Measurements from ENCODE around the gene ITGA11. TPM values are rescaled to one million over a fixed set of nuclear protein-coding genes. Genes with fewer than 3 reads are reported as not detected.

The ITGA11 gene
- total RNA-seq, 1 donor from 2014 or later, result 2.3 TPM

GRCh38 chr15:68418611-68419161, 13.3 kb downstream of the ITGA11 start:
- Mint-ChIP-seq H3K27ac (no peak overlapping the region), H3K27me3 (ENCODE audit: low read depth) (peaks cover 2% of the 10 kb centered on the region), H3K4me3 (ENCODE audit: low read depth) (no peak overlapping the region), H3K36me3 (ENCODE audit: low read depth) (no peaks in the 10 kb centered on the region), H3K9me3 (no peaks in the 10 kb centered on the region), H3K4me1 (ENCODE audit: low read depth) (no peaks in the 10 kb centered on the region)
- DNase-seq (ENCODE audit: low spot score), result no peak
- intact Hi-C loops (cut with micrococcal nuclease), result no loop called here

GRCh38 chr15:68417897-68418296, 14.1 kb downstream of the ITGA11 start:
- H3K9me3 Mint-ChIP-seq, result no peaks in the 10 kb centered on the region
- no peaks in the 10 kb centered on the region for H3K4me1 Mint-ChIP-seq (ENCODE audit: low read depth)
- no peak overlapping the region for H3K4me3 Mint-ChIP-seq (ENCODE audit: low read depth)
- peaks cover 2% of the 10 kb centered on the region for H3K27me3 Mint-ChIP-seq (ENCODE audit: low read depth)
- intact Hi-C loops (cut with micrococcal nuclease), result no loop called here
- H3K36me3 Mint-ChIP-seq (ENCODE audit: low read depth), result no peaks in the 10 kb centered on the region
- no peak overlapping the region for H3K27ac Mint-ChIP-seq
- no peak for DNase-seq (ENCODE audit: low spot score)

- no peak overlapping the region for H3K4me3 Mint-ChIP-seq (ENCODE audit: low read depth)
These were observed 14.9 kb downstream of the ITGA11 start for GRCh38 chr15:68417051-68417450.

GRCh38 chr15:68416158-68416535, 15.8 kb downstream of the ITGA11 start:
- Mint-ChIP-seq H3K4me1 (ENCODE audit: low read depth) (no peaks in the 10 kb centered on the region), H3K4me3 (ENCODE audit: low read depth) (no peak overlapping the region), H3K36me3 (ENCODE audit: low read depth) (no peaks in the 10 kb centered on the region), H3K27me3 (ENCODE audit: low read depth) (peaks cover 2% of the 10 kb centered on the region), H3K27ac (no peak overlapping the region), H3K9me3 (no peaks in the 10 kb centered on the region)
- no peak for DNase-seq (ENCODE audit: low spot score)
- intact Hi-C loops (cut with micrococcal nuclease), result no loop called here

More at GRCh38 chr15:68417051-68417450, 14.9 kb downstream of the ITGA11 start:
- Mint-ChIP-seq H3K36me3 (ENCODE audit: low read depth) (no peaks in the 10 kb centered on the region), H3K27ac (no peak overlapping the region), H3K27me3 (ENCODE audit: low read depth) (peaks cover 2% of the 10 kb centered on the region), H3K9me3 (no peaks in the 10 kb centered on the region), H3K4me1 (ENCODE audit: low read depth) (no peaks in the 10 kb centered on the region)
- intact Hi-C loops (cut with micrococcal nuclease), result no loop called here
- DNase-seq (ENCODE audit: low spot score), result no peak

- Mint-ChIP-seq H3K9me3 (no peaks in the 10 kb centered on the region), H3K27ac (no peak overlapping the region), H3K4me1 (ENCODE audit: low read depth) (no peaks in the 10 kb centered on the region), H3K36me3 (ENCODE audit: low read depth) (no peaks in the 10 kb centered on the region), H3K4me3 (ENCODE audit: low read depth) (no peak overlapping the region), H3K27me3 (ENCODE audit: low read depth) (peaks cover 2% of the 10 kb centered on the region)
- no peak for DNase-seq (ENCODE audit: low spot score)
- intact Hi-C loops (cut with micrococcal nuclease), result no loop called here
These were observed 16.3 kb downstream of the ITGA11 start for GRCh38 chr15:68415501-68416157.

- Mint-ChIP-seq H3K4me1 (ENCODE audit: low read depth) (no peaks in the 10 kb centered on the region), H3K27ac (no peak overlapping the region), H3K4me3 (ENCODE audit: low read depth) (no peak overlapping the region), H3K36me3 (ENCODE audit: low read depth) (no peaks in the 10 kb centered on the region), H3K27me3 (ENCODE audit: low read depth) (peaks cover 2% of the 10 kb centered on the region), H3K9me3 (no peaks in the 10 kb centered on the region)
- intact Hi-C loops (cut with micrococcal nuclease), result no loop called here
- DNase-seq (ENCODE audit: low spot score), result no peak
These were observed 16.9 kb downstream of the ITGA11 start for GRCh38 chr15:68415061-68415460.

GRCh38 chr15:68414591-68414990, 17.4 kb downstream of the ITGA11 start:
- intact Hi-C loops (cut with micrococcal nuclease), result no loop called here
- H3K4me1 Mint-ChIP-seq (ENCODE audit: low read depth), result no peaks in the 10 kb centered on the region
- DNase-seq (ENCODE audit: low spot score), result no peak
- H3K4me3 Mint-ChIP-seq (ENCODE audit: low read depth), result no peak overlapping the region
- H3K36me3 Mint-ChIP-seq (ENCODE audit: low read depth), result no peaks in the 10 kb centered on the region
- no peak overlapping the region for H3K27ac Mint-ChIP-seq
- H3K27me3 Mint-ChIP-seq (ENCODE audit: low read depth), result peaks cover 2% of the 10 kb centered on the region
- H3K9me3 Mint-ChIP-seq, result no peaks in the 10 kb centered on the region

- no peak overlapping the region for H3K27ac Mint-ChIP-seq
- H3K9me3 Mint-ChIP-seq, result no peaks in the 10 kb centered on the region
- intact Hi-C loops (cut with micrococcal nuclease), result no loop called here
- no peaks in the 10 kb centered on the region for H3K4me1 Mint-ChIP-seq (ENCODE audit: low read depth)
- DNase-seq (ENCODE audit: low spot score), result no peak
- H3K27me3 Mint-ChIP-seq (ENCODE audit: low read depth), result peaks cover 2% of the 10 kb centered on the region
- H3K4me3 Mint-ChIP-seq (ENCODE audit: low read depth), result no peak overlapping the region
- H3K36me3 Mint-ChIP-seq (ENCODE audit: low read depth), result no peaks in the 10 kb centered on the region
These were observed 17.8 kb downstream of the ITGA11 start for GRCh38 chr15:68414206-68414555.

- intact Hi-C loops (cut with micrococcal nuclease), result no loop called here
- Mint-ChIP-seq H3K36me3 (ENCODE audit: low read depth) (no peaks in the 10 kb centered on the region), H3K4me1 (ENCODE audit: low read depth) (no peaks in the 10 kb centered on the region), H3K9me3 (no peaks in the 10 kb centered on the region), H3K4me3 (ENCODE audit: low read depth) (no peak overlapping the region), H3K27ac (no peak overlapping the region), H3K27me3 (ENCODE audit: low read depth) (peaks cover 2% of the 10 kb centered on the region)
- no peak for DNase-seq (ENCODE audit: low spot score)
These were observed 18.4 kb downstream of the ITGA11 start for GRCh38 chr15:68413363-68414205.

GRCh38 chr15:68412218-68412617, 19.7 kb downstream of the ITGA11 start:
- Mint-ChIP-seq H3K4me3 (ENCODE audit: low read depth) (no peak overlapping the region), H3K36me3 (ENCODE audit: low read depth) (no peaks in the 10 kb centered on the region), H3K27ac (no peak overlapping the region), H3K27me3 (ENCODE audit: low read depth) (no peaks in the 10 kb centered on the region), H3K4me1 (ENCODE audit: low read depth) (no peaks in the 10 kb centered on the region), H3K9me3 (no peaks in the 10 kb centered on the region)
- DNase-seq (ENCODE audit: low spot score), result no peak
- intact Hi-C loops (cut with micrococcal nuclease), result no loop called here

GRCh38 chr15:68411735-68412134, 20.2 kb downstream of the ITGA11 start:
- H3K27me3 Mint-ChIP-seq (ENCODE audit: low read depth), result no peaks in the 10 kb centered on the region
- H3K4me1 Mint-ChIP-seq (ENCODE audit: low read depth), result no peaks in the 10 kb centered on the region

GRCh38 chr15:68411343-68411675, 20.7 kb downstream of the ITGA11 start:
- Mint-ChIP-seq H3K27ac (no peak overlapping the region), H3K4me1 (ENCODE audit: low read depth) (no peaks in the 10 kb centered on the region), H3K36me3 (ENCODE audit: low read depth) (no peaks in the 10 kb centered on the region), H3K27me3 (ENCODE audit: low read depth) (no peaks in the 10 kb centered on the region), H3K4me3 (ENCODE audit: low read depth) (no peak overlapping the region), H3K9me3 (no peaks in the 10 kb centered on the region)
- DNase-seq (ENCODE audit: low spot score), result no peak
- intact Hi-C loops (cut with micrococcal nuclease), result no loop called here

More at GRCh38 chr15:68411735-68412134, 20.2 kb downstream of the ITGA11 start:
- Mint-ChIP-seq H3K27ac (no peak overlapping the region), H3K36me3 (ENCODE audit: low read depth) (no peaks in the 10 kb centered on the region), H3K9me3 (no peaks in the 10 kb centered on the region), H3K4me3 (ENCODE audit: low read depth) (no peak overlapping the region)
- DNase-seq (ENCODE audit: low spot score), result no peak
- intact Hi-C loops (cut with micrococcal nuclease), result no loop called here
